ENCODE data around the gene SNX3.

DNA sequence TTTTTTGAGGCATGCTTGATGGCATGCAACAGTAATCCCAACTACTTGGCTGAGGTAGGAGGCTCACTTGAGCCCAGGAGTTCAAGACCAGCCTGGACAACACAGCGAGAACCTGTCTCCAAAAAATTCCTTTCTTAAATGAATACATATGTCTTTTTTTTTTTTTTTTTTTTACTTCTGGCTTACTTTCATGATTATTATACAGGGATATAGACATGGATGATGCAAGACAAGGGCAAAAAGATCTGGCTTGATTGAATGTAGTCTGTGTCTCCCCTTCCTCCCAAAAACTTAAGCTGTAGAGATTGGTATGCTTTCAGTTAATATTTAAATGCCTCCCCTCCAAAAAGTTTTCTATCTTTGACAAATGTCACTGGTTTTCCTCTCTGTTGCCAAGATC, 7.6 kb downstream of the SNX3 start:
- TF ChIP-seq, protein P1, sequence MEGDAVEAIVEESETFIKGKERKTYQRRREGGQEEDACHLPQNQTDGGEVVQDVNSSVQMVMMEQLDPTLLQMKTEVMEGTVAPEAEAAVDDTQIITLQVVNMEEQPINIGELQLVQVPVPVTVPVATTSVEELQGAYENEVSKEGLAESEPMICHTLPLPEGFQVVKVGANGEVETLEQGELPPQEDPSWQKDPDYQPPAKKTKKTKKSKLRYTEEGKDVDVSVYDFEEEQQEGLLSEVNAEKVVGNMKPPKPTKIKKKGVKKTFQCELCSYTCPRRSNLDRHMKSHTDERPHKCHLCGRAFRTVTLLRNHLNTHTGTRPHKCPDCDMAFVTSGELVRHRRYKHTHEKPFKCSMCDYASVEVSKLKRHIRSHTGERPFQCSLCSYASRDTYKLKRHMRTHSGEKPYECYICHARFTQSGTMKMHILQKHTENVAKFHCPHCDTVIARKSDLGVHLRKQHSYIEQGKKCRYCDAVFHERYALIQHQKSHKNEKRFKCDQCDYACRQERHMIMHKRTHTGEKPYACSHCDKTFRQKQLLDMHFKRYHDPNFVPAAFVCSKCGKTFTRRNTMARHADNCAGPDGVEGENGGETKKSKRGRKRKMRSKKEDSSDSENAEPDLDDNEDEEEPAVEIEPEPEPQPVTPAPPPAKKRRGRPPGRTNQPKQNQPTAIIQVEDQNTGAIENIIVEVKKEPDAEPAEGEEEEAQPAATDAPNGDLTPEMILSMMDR (conservative IDR thresholded peaks at IDR 0.05; ENCODE audit: low read depth, low read length) = no peak
- no peak for TF ChIP-seq EZH2 (IDR thresholded peaks at IDR 0.05; ENCODE audit: borderline replicate concordance, low read depth, low read length, poor library complexity, severe bottlenecking)

Data from A673 (cell line).